NCI-H2227 (cell line): Measurements from ENCODE around the gene BBS10.
"Not testable (repeated sequence)": the region's sequence is repeated elsewhere in the genome, so short reads cannot be mapped to it uniquely, and the experiment has no call there.

Experiments
- DNase-seq: peaks from one replicate; lab custom pipeline; 2025; ENCODE audit not compliant: unreplicated experiment; lab: John Stamatoyannopoulos, UW

BBS10 gene

GRCh38 chr12:76332606-76333005, 15.6 kb downstream of the BBS10 start:
- no peak for DNase-seq

- no peak for DNase-seq
These were observed 18.6 kb downstream of the BBS10 start for GRCh38 chr12:76329606-76330005.

GRCh38 chr12:76329159-76329558, 19.1 kb downstream of the BBS10 start:
- no peak for DNase-seq

- DNase-seq: not testable (repeated sequence)
These were observed 28.5 kb downstream of the BBS10 start for GRCh38 chr12:76319595-76320319.

- DNase-seq: no peak
These were observed 29.2 kb downstream of the BBS10 start for GRCh38 chr12:76318773-76319594.

GRCh38 chr12:76317976-76318375, 30.2 kb downstream of the BBS10 start:
- DNase-seq: no peak

GRCh38 chr12:76316468-76316867, 31.7 kb downstream of the BBS10 start:
- DNase-seq: no peak

- DNase-seq: no peak
These were observed 34.9 kb downstream of the BBS10 start for GRCh38 chr12:76313299-76313698.

GRCh38 chr12:76312315-76312714, 35.9 kb downstream of the BBS10 start:
- no peak for DNase-seq

GRCh38 chr12:76311796-76312195, 36.4 kb downstream of the BBS10 start:
- DNase-seq: no peak

- DNase-seq: no peak
These were observed 38.1 kb downstream of the BBS10 start for GRCh38 chr12:76310110-76310509.

- no peak for DNase-seq
These were observed 39.3 kb downstream of the BBS10 start for GRCh38 chr12:76308866-76309265.

GRCh38 chr12:76307083-76307482, 41.1 kb downstream of the BBS10 start:
- DNase-seq: no peak

GRCh38 chr12:76303989-76304460, 44.2 kb downstream of the BBS10 start:
- no peak for DNase-seq

- no peak for DNase-seq
These were observed 44.9 kb downstream of the BBS10 start for GRCh38 chr12:76303365-76303764.

GRCh38 chr12:76300297-76300665, 47.9 kb downstream of the BBS10 start:
- DNase-seq: no peak

- no peak for DNase-seq
These were observed 48.5 kb downstream of the BBS10 start for GRCh38 chr12:76299536-76300296.
